Measurements from ENCODE around the gene FAM209B.
"Not testable (repeated sequence)": the region's sequence is repeated elsewhere in the genome, so short reads cannot be mapped to it uniquely, and the experiment has no call there.

The FAM209B gene

GRCh38 chr20:56542489-56543030 is 9.5 kb downstream of the FAM209B start:
- DNase-seq, result no peak

- no peak for DNase-seq
Measured at GRCh38 chr20:56551571-56551970, 18.5 kb downstream of the FAM209B start.

DNA sequence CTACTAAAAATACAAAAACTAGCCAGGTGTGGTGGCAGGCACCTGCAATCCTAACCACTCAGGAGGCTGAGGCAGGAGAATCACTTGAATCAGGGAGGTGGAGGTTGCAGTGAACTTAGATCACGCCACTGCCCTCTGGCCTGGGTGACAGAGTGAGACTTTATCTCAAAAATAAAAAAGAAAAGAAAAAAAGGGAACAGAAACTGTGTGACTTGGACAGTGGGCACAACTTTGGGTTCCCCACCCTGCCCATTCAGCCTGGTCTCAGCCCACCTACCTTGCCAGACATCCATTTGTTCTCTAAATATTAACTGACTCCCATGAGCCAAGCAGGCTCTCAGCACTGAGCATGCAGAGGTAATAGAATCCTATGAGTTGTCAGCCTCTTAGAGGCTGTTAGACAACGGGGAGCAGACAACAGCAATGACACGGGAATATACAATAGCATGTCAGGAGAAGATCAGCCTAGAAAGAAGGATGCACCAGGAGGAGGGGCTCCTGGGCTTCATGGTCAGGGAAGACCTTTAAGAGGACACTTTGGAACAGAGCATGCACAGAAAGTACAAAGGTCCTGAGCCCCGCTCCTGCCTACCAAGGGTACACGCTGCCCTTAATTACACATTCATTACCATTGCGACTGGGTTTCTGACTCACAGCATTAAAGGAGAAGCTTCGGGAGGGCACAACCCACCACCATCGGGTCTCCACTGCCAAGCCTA is 20.0 kb downstream of the FAM209B start:
- DNase-seq, result no peak

GRCh38 chr20:56554869-56555268 is 21.8 kb downstream of the FAM209B start:
- peak; percentile 83 for DNase-seq

- no peak for DNase-seq
Measured at GRCh38 chr20:56558968-56559367, 25.9 kb downstream of the FAM209B start.

DNA sequence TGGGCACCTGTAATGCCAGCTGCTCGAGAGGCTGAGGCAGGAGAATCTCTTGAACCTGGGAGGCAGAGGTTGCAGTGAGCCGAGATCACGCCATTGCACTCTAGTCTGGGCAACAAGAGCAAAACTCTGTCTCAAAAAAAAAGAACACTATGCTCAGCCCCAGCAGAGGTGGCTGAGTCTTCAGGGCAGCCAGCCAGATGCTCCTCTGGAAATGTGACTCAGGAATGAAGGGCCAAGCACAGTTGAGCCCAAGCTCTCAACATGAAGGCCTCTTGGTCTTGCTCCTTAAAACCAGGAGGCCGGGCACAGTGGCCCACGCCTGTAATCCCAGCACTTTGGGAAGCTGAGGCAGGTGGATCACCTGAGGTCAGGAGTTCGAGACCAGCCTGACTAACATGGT is 31.5 kb downstream of the FAM209B start:
- not testable (repeated sequence) for DNase-seq

DNA sequence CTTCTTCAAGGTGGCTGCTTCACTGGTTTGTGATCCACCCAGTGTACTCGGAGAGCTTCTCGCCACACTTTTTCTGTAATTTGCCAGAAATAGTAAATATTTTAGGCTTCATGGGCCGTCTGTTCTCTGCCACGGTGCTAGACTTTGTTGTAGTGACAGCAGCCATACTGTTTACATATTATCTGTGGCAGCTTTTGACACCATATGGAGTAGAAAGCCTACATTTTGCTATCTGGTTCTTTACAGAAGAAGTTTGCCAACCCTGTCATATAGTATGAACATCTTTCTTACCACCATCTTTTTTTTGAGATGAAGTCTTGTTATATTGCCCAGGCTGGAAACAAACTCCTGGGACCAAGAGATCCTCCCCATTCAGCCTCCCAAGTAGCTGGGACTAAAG is 32.5 kb downstream of the FAM209B start:
- no peak for DNase-seq

DNA sequence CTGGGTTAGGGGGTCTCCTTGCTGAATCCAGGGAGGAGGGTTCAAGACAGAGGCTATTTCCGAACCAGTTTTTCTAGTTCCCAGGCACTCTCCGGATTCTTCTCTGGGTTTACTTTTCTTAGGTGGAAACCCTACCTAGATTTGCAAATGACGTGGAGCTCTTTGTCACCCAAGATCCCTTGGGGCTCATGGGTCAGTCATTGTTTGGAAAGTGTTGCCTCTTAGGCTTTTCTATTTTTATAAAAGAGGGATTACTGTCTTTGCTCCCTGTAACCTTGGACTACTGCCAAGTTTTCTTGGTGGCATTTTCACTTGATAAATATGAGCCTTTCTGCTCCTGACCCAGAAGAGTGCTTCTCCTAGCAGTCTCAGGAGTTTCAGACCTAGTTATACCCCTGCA is 33.6 kb downstream of the FAM209B start:
- DNase-seq, result no peak

DNA sequence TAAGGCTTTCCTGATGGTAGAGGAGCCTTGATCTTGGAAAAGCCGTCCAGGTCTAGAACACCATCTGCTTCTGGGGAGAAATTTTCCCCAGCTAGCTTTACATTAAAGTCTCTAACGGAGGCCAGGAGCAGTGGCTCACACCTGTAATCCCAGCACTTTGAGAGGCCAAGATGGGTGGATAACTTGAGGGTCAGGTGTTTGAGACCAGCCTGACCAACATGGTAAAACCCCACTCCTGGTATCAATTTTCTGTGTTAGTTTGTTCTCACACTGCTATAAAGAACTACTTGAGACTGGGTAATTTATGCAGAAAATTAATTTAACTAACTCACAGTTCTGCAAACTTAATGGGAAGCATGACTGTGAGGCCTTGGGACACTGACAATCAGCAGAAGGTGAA is 37.8 kb downstream of the FAM209B start:
- DNase-seq, result no peak

DNA sequence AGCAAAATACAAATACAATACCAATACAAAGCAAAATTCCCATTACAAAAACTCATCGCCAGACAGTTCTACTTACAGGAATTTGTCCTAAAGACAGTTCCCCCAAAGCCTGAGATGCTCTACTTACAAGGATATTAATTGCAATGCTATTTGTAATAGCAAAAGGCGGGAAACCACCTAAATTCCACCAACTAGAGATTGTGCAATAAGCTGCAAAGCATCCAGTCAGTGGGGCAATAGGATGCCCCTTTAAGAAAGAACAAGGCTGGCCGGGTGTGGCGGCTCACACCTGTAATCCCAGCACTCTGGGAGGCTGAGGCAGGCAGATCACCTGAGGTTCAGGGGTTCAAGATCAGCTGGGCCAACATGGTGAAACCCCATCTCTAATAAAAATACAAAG is 39.1 kb downstream of the FAM209B start:
- no peak for DNase-seq

GRCh38 chr20:56573986-56574385 is 40.9 kb downstream of the FAM209B start:
- DNase-seq, result no peak

GRCh38 chr20:56574531-56575142 is 41.6 kb downstream of the FAM209B start:
- no peak for DNase-seq

GRCh38 chr20:56575157-56575556 is 42.1 kb downstream of the FAM209B start:
- no peak for DNase-seq

DNA sequence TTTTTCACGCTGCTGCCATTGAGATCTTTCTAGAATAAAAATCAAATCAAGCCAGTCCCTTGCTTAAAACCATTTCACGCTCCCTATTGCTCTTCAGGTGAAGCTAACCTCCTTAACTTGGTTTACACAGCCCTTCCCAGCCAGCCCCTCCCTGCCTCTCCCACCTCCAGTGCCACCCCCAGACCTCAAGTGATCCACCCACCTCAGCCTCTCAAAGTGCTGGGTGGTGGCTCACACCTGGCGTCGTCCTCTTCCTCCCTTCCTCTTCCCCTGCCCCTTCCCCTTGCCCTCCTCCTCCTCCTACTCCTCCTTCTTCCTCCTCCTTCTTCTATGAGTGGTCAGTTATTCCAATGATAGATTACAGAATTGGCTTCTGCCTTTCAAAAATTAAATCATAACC is 42.9 kb downstream of the FAM209B start:
- DNase-seq, result no peak

GRCh38 chr20:56579301-56579710 is 46.3 kb downstream of the FAM209B start:
- no peak for DNase-seq

DNA sequence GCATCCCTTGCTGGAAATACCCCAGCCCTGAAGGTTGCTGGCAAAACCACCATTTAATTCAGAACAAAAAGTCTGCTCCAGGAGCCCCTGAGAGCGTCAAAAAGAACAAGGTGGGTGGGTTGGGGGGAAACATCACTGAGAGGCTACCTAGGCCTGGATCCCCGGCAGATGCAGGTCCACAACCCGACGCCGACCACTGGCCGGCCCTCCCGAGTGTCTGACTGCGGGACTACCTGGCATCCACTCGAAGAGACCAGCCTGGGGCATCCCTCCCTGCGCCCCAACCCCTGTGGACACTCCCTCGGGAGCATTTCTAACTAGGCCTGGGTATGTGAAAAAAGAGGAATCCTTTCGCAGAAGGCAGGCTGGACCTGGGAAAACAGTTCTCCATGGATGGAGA is 47.2 kb downstream of the FAM209B start:
- no peak for DNase-seq

DNA sequence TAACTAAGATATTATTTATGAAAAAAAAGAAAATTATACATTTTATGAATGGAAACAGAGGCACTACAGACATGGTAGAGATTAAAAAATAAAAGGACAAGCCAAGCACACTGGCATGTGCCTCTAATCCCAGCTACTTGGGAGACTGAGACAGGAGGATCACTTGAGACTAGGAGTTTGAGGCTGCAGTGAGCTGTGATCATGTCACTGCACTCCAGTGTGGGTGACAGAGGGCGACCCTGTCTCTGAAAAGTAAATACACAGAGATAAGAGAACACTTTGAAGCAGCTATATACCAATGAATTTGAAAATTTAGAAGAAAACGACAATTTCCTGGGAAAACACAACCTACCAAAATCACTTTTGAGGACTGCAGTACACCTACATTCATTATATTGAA is 48.7 kb downstream of the FAM209B start:
- no peak for DNase-seq

- DNase-seq, result peak; percentile 6
Measured at GRCh38 chr20:56582542-56582941, 49.5 kb downstream of the FAM209B start.

GRCh38 chr20:56584916-56585315 is 51.9 kb downstream of the FAM209B start:
- no peak for DNase-seq

Data from OCI-M1 (cell line).